HEK293 (cell line): ENCODE data around the gene CHD5.
A peak's percentile ranks its signal among the peaks of the same experiment; 100 is the strongest.

Experiments
- BCL11A ChIP-seq: fragments of 450-650 bp; formaldehyde crosslinking; IDR thresholded peaks from 2 replicates; pipeline ENCODE4 v1.5.1; 2016; ENCODE audit warnings: low read depth, missing biosample characterization, missing genetic modification characterization
- GLI4 ChIP-seq: fragments of 450-650 bp; formaldehyde crosslinking; IDR thresholded peaks from 2 replicates; pipeline ENCODE4 v1.5.1; 2016; ENCODE audit warnings: missing biosample characterization, missing genetic modification characterization
- KLF10 ChIP-seq: fragments of 450-650 bp; IDR thresholded peaks from 2 replicates; pipeline ENCODE4 v1.5.1; 2018; ENCODE audit warnings: missing biosample characterization, mild to moderate bottlenecking, missing genetic modification characterization
- KLF9 ChIP-seq: fragments of 450-650 bp; formaldehyde crosslinking; IDR thresholded peaks from 2 replicates; pipeline ENCODE4 v1.5.1; 2016; ENCODE audit warnings: missing biosample characterization, missing genetic modification characterization, low read depth
- OVOL3 ChIP-seq: fragments of 450-650 bp; formaldehyde crosslinking; IDR thresholded peaks from 2 replicates; pipeline ENCODE4 v1.5.1; 2016; ENCODE audit warnings: missing biosample characterization, missing genetic modification characterization
- PRDM1 ChIP-seq: fragments of 450-650 bp; formaldehyde crosslinking; IDR thresholded peaks from 2 replicates; pipeline ENCODE4; 2016; ENCODE audit warnings: missing biosample characterization, missing genetic modification characterization
- RBAK ChIP-seq: fragments of 450-650 bp; formaldehyde crosslinking; IDR thresholded peaks from 2 replicates; pipeline ENCODE4 v1.5.1; 2016; ENCODE audit warnings: missing biosample characterization, missing genetic modification characterization
- SALL2 ChIP-seq: fragments of 450-650 bp; formaldehyde crosslinking; IDR thresholded peaks from 2 replicates; pipeline ENCODE4 v1.5.0; 2017; ENCODE audit warnings: missing biosample characterization, mild to moderate bottlenecking, missing genetic modification characterization, borderline replicate concordance
- YY1 ChIP-seq: fragments of 450-650 bp; formaldehyde crosslinking; IDR thresholded peaks from 2 replicates; pipeline ENCODE4 v1.5.1; 2018; ENCODE audit warnings: missing biosample characterization, missing genetic modification characterization
- YY2 ChIP-seq: fragments of 450-650 bp; formaldehyde crosslinking; IDR thresholded peaks from 2 replicates; pipeline ENCODE4 v1.5.1; 2016; ENCODE audit warnings: missing biosample characterization, missing genetic modification characterization
- ZNF146 ChIP-seq: fragments of 450-650 bp; formaldehyde crosslinking; IDR thresholded peaks from 2 replicates; pipeline ENCODE4 v1.5.1; 2016; ENCODE audit warnings: missing biosample characterization, missing genetic modification characterization
- ZNF23 ChIP-seq: fragments of 450-650 bp; formaldehyde crosslinking; IDR thresholded peaks from 2 replicates; pipeline ENCODE4 v1.5.1; 2016; ENCODE audit warnings: missing biosample characterization, missing genetic modification characterization, borderline replicate concordance
- ZNF24 ChIP-seq: fragments of 450-650 bp; formaldehyde crosslinking; IDR thresholded peaks from 2 replicates; pipeline ENCODE4 v1.5.1; 2016; ENCODE audit warnings: missing biosample characterization, missing genetic modification characterization
- ZNF354C ChIP-seq: fragments of 450-650 bp; formaldehyde crosslinking; IDR thresholded peaks from 2 replicates; pipeline ENCODE4 v1.5.1; 2016; ENCODE audit warnings: missing biosample characterization, missing genetic modification characterization, low read depth, borderline replicate concordance
- ZNF48 ChIP-seq: fragments of 450-650 bp; formaldehyde crosslinking; IDR thresholded peaks from 2 replicates; pipeline ENCODE4 v1.5.1; 2016; ENCODE audit warnings: missing biosample characterization, missing genetic modification characterization
- ZNF529 ChIP-seq: fragments of 450-650 bp; formaldehyde crosslinking; IDR thresholded peaks from 2 replicates; pipeline ENCODE4 v1.5.1; 2017; ENCODE audit warnings: missing genetic modification characterization, missing biosample characterization; ENCODE audit not compliant: insufficient replicate concordance
- ZNF549 ChIP-seq: fragments of 450-650 bp; IDR thresholded peaks from 2 replicates; pipeline ENCODE4 v1.5.1; 2018; ENCODE audit warnings: missing biosample characterization, missing genetic modification characterization, mild to moderate bottlenecking, inconsistent platforms, moderate library complexity
- ZNF596 ChIP-seq: fragments of 450-650 bp; IDR thresholded peaks from 2 replicates; pipeline ENCODE4 v1.5.0; 2018; ENCODE audit warnings: missing biosample characterization, mild to moderate bottlenecking, missing genetic modification characterization, moderate library complexity
- ZNF658 ChIP-seq: fragments of 450-650 bp; formaldehyde crosslinking; IDR thresholded peaks from 2 replicates; pipeline ENCODE4; 2016; ENCODE audit warnings: missing biosample characterization, missing genetic modification characterization
- ZNF76 ChIP-seq: fragments of 450-650 bp; formaldehyde crosslinking; IDR thresholded peaks from 2 replicates; pipeline ENCODE4; 2016; ENCODE audit warnings: low read depth, missing biosample characterization, missing genetic modification characterization, borderline replicate concordance
- ZNF776 ChIP-seq: fragments of 450-650 bp; formaldehyde crosslinking; IDR thresholded peaks from 2 replicates; pipeline ENCODE4 v1.5.0; 2017; ENCODE audit warnings: missing biosample characterization, missing genetic modification characterization, borderline replicate concordance
- ZNF830 ChIP-seq: fragments of 450-650 bp; IDR thresholded peaks from 2 replicates; pipeline ENCODE4 v1.5.0; 2018; ENCODE audit warnings: missing biosample characterization, missing genetic modification characterization, low read depth, mild to moderate bottlenecking, moderate library complexity
- ZNF837 ChIP-seq: fragments of 450-650 bp; formaldehyde crosslinking; IDR thresholded peaks from 2 replicates; pipeline ENCODE4 v1.5.1; 2016; ENCODE audit warnings: missing biosample characterization, missing genetic modification characterization
- ZSCAN16 ChIP-seq: fragments of 450-650 bp; formaldehyde crosslinking; IDR thresholded peaks from 2 replicates; pipeline ENCODE4 v1.5.1; 2016; ENCODE audit warnings: missing biosample characterization, missing genetic modification characterization
- TF ChIP-seq, protein P1 (sequence below): fragments of 450-650 bp; formaldehyde crosslinking; IDR thresholded peaks from 2 replicates; pipeline ENCODE4 v1.5.0; 2017; ENCODE audit warnings: missing biosample characterization, missing genetic modification characterization, borderline replicate concordance
- TF ChIP-seq, protein P2 (sequence below): fragments of 450-650 bp; formaldehyde crosslinking; IDR thresholded peaks from 2 replicates; pipeline ENCODE4 v1.5.1; 2016; ENCODE audit warnings: missing biosample characterization, missing genetic modification characterization, borderline replicate concordance
- TF ChIP-seq, protein P3 (sequence below): IDR thresholded peaks from 2 replicates; pipeline ENCODE4 v1.6.1; 2011; ENCODE audit warnings: mild to moderate bottlenecking, low read depth, low read length, borderline replicate concordance
- TF ChIP-seq, protein P4 (sequence below): fragments of 450-650 bp; formaldehyde crosslinking; IDR thresholded peaks from 2 replicates; pipeline ENCODE4 v1.5.1; 2016; ENCODE audit warnings: missing biosample characterization, missing genetic modification characterization
- TF ChIP-seq, protein P5 (sequence below): fragments of 450-650 bp; formaldehyde crosslinking; IDR thresholded peaks from 2 replicates; pipeline ENCODE4 v1.5.1; 2016; ENCODE audit warnings: missing biosample characterization, missing genetic modification characterization

CHD5 gene

DNA sequence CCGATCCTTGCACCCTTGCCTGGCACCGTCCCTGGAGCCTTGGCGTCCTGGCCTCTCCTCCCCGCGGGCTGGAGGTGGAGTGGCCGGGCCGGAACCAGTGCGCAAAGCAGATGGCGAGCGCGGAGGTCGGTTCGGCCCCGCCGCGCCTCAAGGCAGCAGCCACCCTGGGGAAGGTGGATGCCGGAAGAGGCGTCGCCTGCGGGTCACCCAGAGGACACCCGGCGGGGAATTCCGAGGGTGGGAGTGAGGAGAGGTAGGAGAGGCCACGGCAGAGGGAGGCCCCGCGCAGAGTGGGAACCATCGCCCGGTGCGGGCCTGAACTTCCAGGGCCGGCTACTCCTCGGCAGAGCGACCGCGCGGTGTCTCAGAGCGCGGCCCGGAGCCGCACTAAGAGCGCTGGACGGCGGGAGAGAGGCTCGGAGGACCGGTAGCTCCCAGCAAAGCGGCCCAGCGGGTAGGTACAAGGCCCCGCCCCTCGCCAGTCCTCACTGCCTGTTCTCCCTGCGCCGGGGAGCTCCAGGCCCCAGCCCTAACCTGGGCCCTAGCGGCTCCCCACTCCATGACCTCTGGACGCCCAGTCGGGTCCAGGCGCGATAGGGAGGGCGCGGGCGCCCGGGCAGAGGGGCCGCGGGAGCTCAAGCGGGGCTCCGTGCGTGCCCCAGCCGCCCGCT lies 25.9 kb upstream of the CHD5 start, which contains the start of gene RNF207 (continued):
- TF ChIP-seq, protein P1, sequence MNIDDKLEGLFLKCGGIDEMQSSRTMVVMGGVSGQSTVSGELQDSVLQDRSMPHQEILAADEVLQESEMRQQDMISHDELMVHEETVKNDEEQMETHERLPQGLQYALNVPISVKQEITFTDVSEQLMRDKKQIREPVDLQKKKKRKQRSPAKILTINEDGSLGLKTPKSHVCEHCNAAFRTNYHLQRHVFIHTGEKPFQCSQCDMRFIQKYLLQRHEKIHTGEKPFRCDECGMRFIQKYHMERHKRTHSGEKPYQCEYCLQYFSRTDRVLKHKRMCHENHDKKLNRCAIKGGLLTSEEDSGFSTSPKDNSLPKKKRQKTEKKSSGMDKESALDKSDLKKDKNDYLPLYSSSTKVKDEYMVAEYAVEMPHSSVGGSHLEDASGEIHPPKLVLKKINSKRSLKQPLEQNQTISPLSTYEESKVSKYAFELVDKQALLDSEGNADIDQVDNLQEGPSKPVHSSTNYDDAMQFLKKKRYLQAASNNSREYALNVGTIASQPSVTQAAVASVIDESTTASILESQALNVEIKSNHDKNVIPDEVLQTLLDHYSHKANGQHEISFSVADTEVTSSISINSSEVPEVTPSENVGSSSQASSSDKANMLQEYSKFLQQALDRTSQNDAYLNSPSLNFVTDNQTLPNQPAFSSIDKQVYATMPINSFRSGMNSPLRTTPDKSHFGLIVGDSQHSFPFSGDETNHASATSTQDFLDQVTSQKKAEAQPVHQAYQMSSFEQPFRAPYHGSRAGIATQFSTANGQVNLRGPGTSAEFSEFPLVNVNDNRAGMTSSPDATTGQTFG (tag by site-specific recombination): no peak
- TF ChIP-seq ZNF596 (tag by site-specific recombination) (no peak), ZNF23 (tag by site-specific recombination) (no peak), ZNF48 (no peak), SALL2 (tag by site-specific recombination) (no peak), ZNF830 (tag by site-specific recombination) (no peak), GLI4 (tag by site-specific recombination) (no peak), ZNF658 (no peak), BCL11A (tag by site-specific recombination) (peak; percentile 73; the same call in 1 of the 2 replicates), ZNF76 (tag by site-specific recombination) (peak; percentile 80), OVOL3 (tag by site-specific recombination) (no peak), ZNF529 (tag by site-specific recombination) (no peak), ZNF146 (no peak), KLF9 (peak; percentile 78), ZNF776 (tag by site-specific recombination) (no peak; the same call in 1 of the 2 replicates), ZNF549 (tag by site-specific recombination) (no peak), YY1 (tag by site-specific recombination) (0 out of 2 replicates have a peak, but pooled peaks have one; percentile 50), ZNF354C (tag by site-specific recombination) (no peak), YY2 (tag by site-specific recombination) (no peak), PRDM1 (tag by site-specific recombination) (no peak), RBAK (no peak), KLF10 (tag by site-specific recombination) (peak; percentile 77), ZSCAN16 (tag by site-specific recombination) (0 out of 2 replicates have a peak, but pooled peaks have one; percentile 22), ZNF24 (tag by site-specific recombination) (no peak), ZNF837 (tag by site-specific recombination) (no peak)
- TF ChIP-seq, protein P2, sequence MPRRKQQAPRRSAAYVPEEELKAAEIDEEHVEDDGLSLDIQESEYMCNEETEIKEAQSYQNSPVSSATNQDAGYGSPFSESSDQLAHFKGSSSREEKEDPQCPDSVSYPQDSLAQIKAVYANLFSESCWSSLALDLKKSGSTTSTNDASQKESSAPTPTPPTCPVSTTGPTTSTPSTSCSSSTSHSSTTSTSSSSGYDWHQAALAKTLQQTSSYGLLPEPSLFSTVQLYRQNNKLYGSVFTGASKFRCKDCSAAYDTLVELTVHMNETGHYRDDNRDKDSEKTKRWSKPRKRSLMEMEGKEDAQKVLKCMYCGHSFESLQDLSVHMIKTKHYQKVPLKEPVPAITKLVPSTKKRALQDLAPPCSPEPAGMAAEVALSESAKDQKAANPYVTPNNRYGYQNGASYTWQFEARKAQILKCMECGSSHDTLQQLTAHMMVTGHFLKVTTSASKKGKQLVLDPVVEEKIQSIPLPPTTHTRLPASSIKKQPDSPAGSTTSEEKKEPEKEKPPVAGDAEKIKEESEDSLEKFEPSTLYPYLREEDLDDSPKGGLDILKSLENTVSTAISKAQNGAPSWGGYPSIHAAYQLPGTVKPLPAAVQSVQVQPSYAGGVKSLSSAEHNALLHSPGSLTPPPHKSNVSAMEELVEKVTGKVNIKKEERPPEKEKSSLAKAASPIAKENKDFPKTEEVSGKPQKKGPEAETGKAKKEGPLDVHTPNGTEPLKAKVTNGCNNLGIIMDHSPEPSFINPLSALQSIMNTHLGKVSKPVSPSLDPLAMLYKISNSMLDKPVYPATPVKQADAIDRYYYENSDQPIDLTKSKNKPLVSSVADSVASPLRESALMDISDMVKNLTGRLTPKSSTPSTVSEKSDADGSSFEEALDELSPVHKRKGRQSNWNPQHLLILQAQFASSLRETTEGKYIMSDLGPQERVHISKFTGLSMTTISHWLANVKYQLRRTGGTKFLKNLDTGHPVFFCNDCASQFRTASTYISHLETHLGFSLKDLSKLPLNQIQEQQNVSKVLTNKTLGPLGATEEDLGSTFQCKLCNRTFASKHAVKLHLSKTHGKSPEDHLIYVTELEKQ (tag by site-specific recombination): no peak
- TF ChIP-seq, protein P3, sequence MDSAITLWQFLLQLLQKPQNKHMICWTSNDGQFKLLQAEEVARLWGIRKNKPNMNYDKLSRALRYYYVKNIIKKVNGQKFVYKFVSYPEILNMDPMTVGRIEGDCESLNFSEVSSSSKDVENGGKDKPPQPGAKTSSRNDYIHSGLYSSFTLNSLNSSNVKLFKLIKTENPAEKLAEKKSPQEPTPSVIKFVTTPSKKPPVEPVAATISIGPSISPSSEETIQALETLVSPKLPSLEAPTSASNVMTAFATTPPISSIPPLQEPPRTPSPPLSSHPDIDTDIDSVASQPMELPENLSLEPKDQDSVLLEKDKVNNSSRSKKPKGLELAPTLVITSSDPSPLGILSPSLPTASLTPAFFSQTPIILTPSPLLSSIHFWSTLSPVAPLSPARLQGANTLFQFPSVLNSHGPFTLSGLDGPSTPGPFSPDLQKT: no peak
- TF ChIP-seq, protein P4, sequence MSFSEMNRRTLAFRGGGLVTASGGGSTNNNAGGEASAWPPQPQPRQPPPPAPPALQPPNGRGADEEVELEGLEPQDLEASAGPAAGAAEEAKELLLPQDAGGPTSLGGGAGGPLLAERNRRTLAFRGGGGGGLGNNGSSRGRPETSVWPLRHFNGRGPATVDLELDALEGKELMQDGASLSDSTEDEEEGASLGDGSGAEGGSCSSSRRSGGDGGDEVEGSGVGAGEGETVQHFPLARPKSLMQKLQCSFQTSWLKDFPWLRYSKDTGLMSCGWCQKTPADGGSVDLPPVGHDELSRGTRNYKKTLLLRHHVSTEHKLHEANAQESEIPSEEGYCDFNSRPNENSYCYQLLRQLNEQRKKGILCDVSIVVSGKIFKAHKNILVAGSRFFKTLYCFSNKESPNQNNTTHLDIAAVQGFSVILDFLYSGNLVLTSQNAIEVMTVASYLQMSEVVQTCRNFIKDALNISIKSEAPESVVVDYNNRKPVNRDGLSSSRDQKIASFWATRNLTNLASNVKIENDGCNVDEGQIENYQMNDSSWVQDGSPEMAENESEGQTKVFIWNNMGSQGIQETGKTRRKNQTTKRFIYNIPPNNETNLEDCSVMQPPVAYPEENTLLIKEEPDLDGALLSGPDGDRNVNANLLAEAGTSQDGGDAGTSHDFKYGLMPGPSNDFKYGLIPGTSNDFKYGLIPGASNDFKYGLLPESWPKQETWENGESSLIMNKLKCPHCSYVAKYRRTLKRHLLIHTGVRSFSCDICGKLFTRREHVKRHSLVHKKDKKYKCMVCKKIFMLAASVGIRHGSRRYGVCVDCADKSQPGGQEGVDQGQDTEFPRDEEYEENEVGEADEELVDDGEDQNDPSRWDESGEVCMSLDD (tag by site-specific recombination): no peak; the same call in none of the 2 replicates
- TF ChIP-seq, protein P5, sequence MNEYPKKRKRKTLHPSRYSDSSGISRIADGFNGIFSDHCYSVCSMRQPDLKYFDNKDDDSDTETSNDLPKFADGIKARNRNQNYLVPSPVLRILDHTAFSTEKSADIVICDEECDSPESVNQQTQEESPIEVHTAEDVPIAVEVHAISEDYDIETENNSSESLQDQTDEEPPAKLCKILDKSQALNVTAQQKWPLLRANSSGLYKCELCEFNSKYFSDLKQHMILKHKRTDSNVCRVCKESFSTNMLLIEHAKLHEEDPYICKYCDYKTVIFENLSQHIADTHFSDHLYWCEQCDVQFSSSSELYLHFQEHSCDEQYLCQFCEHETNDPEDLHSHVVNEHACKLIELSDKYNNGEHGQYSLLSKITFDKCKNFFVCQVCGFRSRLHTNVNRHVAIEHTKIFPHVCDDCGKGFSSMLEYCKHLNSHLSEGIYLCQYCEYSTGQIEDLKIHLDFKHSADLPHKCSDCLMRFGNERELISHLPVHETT (tag by site-specific recombination): peak; percentile 24; the same call in 1 of the 2 replicates
